Psoas muscle (tissue), 8 donors: ENCODE measurements around the gene CDT1. TPM values are rescaled to one million over a fixed set of nuclear protein-coding genes. Genes with fewer than 3 reads are reported as not detected.

ENCODE experiments used
- ATAC-seq, 4 donors: fragments of 200-7000 bp; cut with Tn5 transposase; one replicate each; pipeline ENCODE4 v1.9.1; 2020; ENCODE audit warnings: moderate library complexity in 3 of 4, mild to moderate bottlenecking in 2 of 4
- DNase-seq, 2 donors: peaks; one replicate each; pipeline ENCODE4 v3.0.0-alpha.2; 2020
- H3K27ac ChIP-seq: fragments of 200-600 bp; one replicate; pipeline ENCODE4 v1.8.0; 2022
- H3K27me3 ChIP-seq, 3 donors: fragments of 200-600 bp in 1 of 3; one replicate each; pipeline versions ENCODE4 v1.6.1 to v1.8.0; 2013 to 2022; ENCODE audit warnings: low read length in 2 of 3, mild to moderate bottlenecking in 2 of 3, moderate library complexity in 1 of 3; ENCODE audit not compliant: insufficient read depth in 3 of 3
- H3K36me3 ChIP-seq, 2 donors: fragments of 200-600 bp in 1 of 2; one replicate each; pipeline versions ENCODE4 v1.6.1 to v1.8.0; 2013 to 2022; ENCODE audit warnings: low read depth in 1 of 2, mild to moderate bottlenecking in 1 of 2, moderate library complexity in 1 of 2; ENCODE audit not compliant: insufficient read depth in 1 of 2
- H3K4me1 ChIP-seq: fragments of 200-600 bp; one replicate; pipeline ENCODE4 v1.8.0; 2022
- H3K4me3 ChIP-seq: fragments of 200-600 bp; one replicate; pipeline ENCODE4 v1.8.0; 2022; ENCODE audit warnings: mild to moderate bottlenecking
- H3K9me3 ChIP-seq: fragments of 200-600 bp; one replicate; pipeline ENCODE4 v1.8.0; 2022
- WGBS, 3 donors: extraction: QIAGEN DNeasy Blood & Tissue Kit; methylation state at CpG; one replicate each; pipeline versions ENCODE4 v1.1.6 to v1.1.7; 2013; 5-methylcytosine and 5-hydroxymethylcytosine counted together
- intact Hi-C, 2 donors: fragments of 100-400 bp; cut with DNase I; formaldehyde crosslinking; loops; one replicate each; pipeline versions ENCODE4 v1.11.0 to v1.14.2; 2022
- polyA plus RNA-seq, 3 donors: library from polyadenylated mRNA; stranded (reverse); fragments of 200-250 nt; gene quantifications; one replicate each; pipeline ENCODE4 v1.2.3, GENCODE V29; 2013
- total RNA-seq, 4 donors: library from RNA; stranded (reverse); fragmentation: NEBNext Ultra II Directional in 2 of 4; extraction: Animal tissue kit (Norgen Biotek cat#: 25700) in 2 of 4; gene quantifications; one replicate each; pipeline versions ENCODE4 v1.2.1 to v1.2.4, GENCODE V29; 2021 to 2023
- TF ChIP-seq, protein P1 (sequence below): fragments of 200-600 bp; IDR thresholded peaks from one replicate; pipeline ENCODE4 v1.8.0; 2022; ENCODE audit warnings: antibody characterized with exemption
- donor health status: healthy with polysubstance abuse.
- donor health status: DM: no; HTN: no; CAD: no; lungs with moderate emphysema.
- donor health status: Bipolar disorder and iron deficiency.
- donor health status: healthy.
- donor health status: DM: yes; HTN: yes; CAD: no.
- donor health status: DM: no; HTN: no; CAD: no.
- donor health status: DM: no; HTN: no; CAD: no.
- donor health status: DM: yes; HTN: yes; CAD: no.

CDT1 gene
- total and polyA plus RNA-seq, 7 donors: 0.03 to 0.59 (median 0.15) TPM; not detected in 1

DNA sequence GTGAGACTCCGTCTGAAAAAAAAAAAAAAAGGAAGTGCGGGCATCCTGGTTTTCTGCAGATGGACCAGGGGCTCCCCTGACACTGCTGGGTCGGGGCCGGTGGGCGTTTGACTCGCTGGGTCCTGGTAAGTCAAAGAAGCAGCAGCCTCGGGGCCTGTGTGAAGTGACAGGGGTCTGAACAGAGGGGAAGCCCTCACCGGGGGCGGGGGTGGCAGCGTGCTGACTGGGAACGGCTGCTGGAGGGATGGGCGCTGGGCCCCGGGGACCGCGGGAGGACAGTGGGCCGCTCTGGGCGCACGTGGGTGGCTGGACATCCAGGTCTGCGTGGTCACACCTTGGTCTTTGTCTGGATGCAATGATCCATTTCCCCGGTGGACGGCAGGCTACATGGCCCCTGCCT lies 45.0 kb downstream of the CDT1 start:
- H3K36me3 ChIP-seq: peaks cover 0 to 4% of the 10 kb centered on the region in 2 donors
- TF ChIP-seq, protein P1, sequence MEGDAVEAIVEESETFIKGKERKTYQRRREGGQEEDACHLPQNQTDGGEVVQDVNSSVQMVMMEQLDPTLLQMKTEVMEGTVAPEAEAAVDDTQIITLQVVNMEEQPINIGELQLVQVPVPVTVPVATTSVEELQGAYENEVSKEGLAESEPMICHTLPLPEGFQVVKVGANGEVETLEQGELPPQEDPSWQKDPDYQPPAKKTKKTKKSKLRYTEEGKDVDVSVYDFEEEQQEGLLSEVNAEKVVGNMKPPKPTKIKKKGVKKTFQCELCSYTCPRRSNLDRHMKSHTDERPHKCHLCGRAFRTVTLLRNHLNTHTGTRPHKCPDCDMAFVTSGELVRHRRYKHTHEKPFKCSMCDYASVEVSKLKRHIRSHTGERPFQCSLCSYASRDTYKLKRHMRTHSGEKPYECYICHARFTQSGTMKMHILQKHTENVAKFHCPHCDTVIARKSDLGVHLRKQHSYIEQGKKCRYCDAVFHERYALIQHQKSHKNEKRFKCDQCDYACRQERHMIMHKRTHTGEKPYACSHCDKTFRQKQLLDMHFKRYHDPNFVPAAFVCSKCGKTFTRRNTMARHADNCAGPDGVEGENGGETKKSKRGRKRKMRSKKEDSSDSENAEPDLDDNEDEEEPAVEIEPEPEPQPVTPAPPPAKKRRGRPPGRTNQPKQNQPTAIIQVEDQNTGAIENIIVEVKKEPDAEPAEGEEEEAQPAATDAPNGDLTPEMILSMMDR: no peak
- H3K27ac ChIP-seq: no peak overlapping the region
- no peaks in the 10 kb centered on the region for H3K9me3 ChIP-seq
- no peak for ATAC-seq
- DNase-seq: no peak
- no peaks in the 10 kb centered on the region for H3K4me1 ChIP-seq
- intact Hi-C loops: no loop called here
- no peaks in the 10 kb centered on the region for H3K27me3 ChIP-seq
- WGBS, 3 donors: 88 to 93% (median 90%) methylated on average over 21 of the region's 21 CpGs
- H3K4me3 ChIP-seq: no peak overlapping the region

DNA sequence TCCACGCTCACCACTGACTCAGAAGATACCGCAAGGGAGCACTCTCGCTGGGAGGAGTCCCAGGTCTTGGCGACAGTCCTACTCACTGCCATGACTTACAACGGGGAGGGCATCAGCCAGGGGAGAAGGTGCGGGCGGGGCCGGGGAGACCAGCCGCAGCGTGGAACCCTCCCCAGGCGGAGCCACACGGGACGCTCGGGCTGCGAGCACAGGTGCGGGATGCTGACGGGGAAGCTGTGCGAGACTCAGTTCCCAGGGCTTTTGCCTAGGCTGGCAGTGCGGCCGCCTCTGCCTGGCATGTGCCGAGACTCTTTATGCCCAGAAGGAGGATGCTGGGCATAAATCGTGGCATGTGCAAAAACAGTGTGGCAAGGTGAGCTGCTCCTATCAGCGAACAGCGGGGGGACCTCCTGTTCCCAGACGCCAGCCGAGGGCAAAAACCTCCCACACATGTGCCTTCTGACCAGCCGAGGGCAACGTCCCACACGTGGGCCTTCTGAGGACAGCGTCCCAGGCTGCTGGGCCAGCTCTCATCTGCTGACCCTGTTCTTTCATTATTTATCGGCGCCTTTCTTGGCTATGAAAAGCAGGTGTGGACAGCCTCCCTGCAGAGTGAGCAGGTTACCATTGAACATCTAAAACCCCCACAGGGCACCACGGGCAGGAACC lies 47.1 kb downstream of the CDT1 start:
- Histone ChIP-seq H3K27ac (no peak overlapping the region), H3K9me3 (no peaks in the 10 kb centered on the region), H3K36me3 (peaks cover 0 to 4% of the 10 kb centered on the region in 2 donors), H3K4me3 (no peak overlapping the region), H3K4me1 (no peaks in the 10 kb centered on the region), H3K27me3 (no peaks in the 10 kb centered on the region)
- TF ChIP-seq, protein P1: no peak
- intact Hi-C loops: no loop called here
- DNase-seq (no peak), ATAC-seq (no peak)
- 90 to 95% (median 93%) methylated on average over 32 to 33 of the region's 33 CpGs for WGBS, 3 donors

DNA sequence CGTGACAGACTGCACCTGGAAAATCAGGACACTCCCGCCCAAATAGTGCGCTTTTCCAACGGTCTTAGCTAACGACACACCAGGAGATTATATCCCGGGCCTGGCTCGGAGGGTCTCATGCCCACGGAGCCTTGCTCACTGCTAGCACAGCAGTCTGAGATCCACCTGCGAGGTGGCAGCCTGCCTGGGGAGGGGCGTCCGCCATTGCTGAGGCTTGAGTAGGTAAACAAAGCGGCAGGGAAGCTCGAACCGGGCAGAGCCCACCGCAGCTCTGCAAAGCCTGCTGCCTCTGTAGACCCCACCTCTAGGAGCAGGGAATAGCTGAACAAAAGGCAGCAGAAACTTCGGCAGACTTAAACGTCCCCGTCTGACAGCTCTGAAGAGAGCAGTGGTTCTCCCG lies 48.0 kb downstream of the CDT1 start:
- Histone ChIP-seq H3K36me3 (peaks cover 0 to 4% of the 10 kb centered on the region in 2 donors), H3K4me1 (peaks cover 4% of the 10 kb centered on the region), H3K4me3 (no peak overlapping the region), H3K27me3 (no peaks in the 10 kb centered on the region), H3K27ac (no peak overlapping the region), H3K9me3 (no peaks in the 10 kb centered on the region)
- DNase-seq: no peak
- no peak for ATAC-seq
- intact Hi-C loops: no loop called here
- 90 to 94% (median 93%) methylated on average over 19 of the region's 19 CpGs for WGBS, 3 donors
- TF ChIP-seq, protein P1: no peak

DNA sequence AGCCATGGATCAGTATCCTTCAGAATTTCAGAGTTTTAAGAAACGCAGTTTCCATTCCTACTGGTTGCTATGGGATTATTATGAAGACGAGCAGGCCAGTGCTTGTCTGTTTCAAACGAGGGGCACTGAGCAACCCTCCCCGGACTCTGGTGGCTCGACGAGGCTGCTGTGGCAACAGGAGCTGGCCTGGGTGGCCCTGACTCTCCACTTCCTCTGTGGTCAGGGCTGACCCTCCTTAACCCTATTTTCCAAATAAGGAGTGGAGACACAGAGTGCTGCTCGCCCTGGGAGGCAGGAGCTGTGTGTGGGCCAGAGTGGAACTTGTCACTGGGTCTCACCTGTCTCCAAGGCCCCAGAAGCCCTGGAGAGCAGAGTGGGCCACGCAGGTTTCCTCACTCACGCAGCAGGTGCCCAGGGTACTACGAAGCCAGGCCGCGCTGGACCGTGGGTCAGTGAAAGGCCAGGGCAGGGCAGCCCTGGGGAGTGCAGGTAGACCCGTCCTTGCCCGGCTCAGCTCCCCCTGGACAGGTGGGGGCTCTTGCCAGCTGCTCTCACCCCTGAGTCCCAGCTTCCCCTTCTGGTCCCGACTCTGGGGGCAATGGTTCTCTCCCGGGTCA lies 49.8 kb downstream of the CDT1 start:
- WGBS, 3 donors: 74 to 80% (median 76%) methylated on average over 17 of the region's 17 CpGs
- H3K36me3 ChIP-seq: peaks cover 0 to 4% of the 10 kb centered on the region in 2 donors
- ATAC-seq (no peak), DNase-seq (no peak)
- no peaks in the 10 kb centered on the region for H3K9me3 ChIP-seq
- no peak overlapping the region for H3K27ac ChIP-seq
- TF ChIP-seq, protein P1: no peak
- intact Hi-C loops: no loop called here
- H3K4me3 ChIP-seq: no peak overlapping the region
- H3K27me3 ChIP-seq: no peaks in the 10 kb centered on the region
- peaks cover 13% of the 10 kb centered on the region for H3K4me1 ChIP-seq
